Sigmoid colon (tissue), 4 donors: ENCODE results near the gene CCNQ.

Source experiments
- EP300 ChIP-seq, 4 donors: sonication (generic); formaldehyde crosslinking; IDR thresholded peaks; one replicate each; pipeline ENCODE4 v1.6.1; 2017; ENCODE audit warnings: antibody characterized with exemption in 4 of 4
- POLR2A ChIP-seq, 2 donors: fragments of 450-650 bp; IDR thresholded peaks; one replicate each; pipeline ENCODE4 v1.6.1; 2016; ENCODE audit warnings: antibody characterized with exemption in 2 of 2, mild to moderate bottlenecking in 2 of 2, moderate library complexity in 2 of 2
- POLR2AphosphoS5 ChIP-seq, 4 donors: sonication (generic); formaldehyde crosslinking; IDR thresholded peaks; one replicate each; pipeline ENCODE4 v1.6.1; 2017; ENCODE audit warnings: antibody characterized with exemption in 4 of 4
- TF ChIP-seq, protein P1 (sequence below), 4 experiments: fragments of 450-650 bp in 3 of 4; fragments of 200-600 bp in 1 of 4; IDR thresholded peaks; one replicate each; pipeline ENCODE4 v1.5.1; 2016 to 2019; ENCODE audit warnings: antibody characterized with exemption in 4 of 4, mild to moderate bottlenecking in 3 of 4, moderate library complexity in 2 of 4

DNA sequence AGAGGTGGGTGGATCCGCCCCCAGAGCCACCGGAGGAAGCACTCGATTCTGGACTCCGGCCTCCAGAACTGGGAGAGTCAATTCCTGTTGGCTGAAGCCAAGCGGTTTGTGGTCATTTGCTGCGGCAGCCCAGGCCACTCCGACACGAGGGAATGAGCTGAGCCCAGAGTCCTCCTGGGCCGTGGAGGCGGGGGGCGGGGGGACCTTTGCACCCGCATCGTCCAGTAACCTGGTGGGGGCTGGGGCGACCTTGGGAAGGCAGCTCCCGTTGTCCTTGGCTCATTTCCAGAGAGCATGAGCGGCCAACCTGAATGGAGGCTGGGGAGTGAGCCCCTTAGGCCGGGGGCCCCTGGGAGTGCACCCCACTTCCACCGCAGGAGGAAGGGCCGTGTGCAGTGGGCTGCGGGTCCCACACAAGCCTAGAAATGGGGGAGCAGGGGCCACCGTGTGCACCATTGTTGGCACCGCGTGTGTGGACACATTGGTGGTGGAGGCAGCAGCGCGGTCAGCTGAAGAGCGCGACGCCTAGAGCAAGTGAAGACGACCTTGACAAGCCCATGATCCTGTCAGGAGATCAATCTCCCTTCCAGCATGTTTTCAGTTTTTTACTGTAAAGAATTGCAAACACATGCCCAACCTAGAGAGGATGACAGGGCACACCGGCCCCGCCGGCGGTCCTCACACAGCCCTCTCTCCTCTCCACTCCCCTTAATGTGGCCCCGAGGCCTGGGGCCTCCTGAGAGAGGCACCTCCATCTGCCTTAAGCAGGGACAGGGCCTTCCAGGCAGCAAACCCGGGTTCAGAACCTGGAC lies 28.1 kb upstream of the CCNQ start:
- TF ChIP-seq, protein P1, sequence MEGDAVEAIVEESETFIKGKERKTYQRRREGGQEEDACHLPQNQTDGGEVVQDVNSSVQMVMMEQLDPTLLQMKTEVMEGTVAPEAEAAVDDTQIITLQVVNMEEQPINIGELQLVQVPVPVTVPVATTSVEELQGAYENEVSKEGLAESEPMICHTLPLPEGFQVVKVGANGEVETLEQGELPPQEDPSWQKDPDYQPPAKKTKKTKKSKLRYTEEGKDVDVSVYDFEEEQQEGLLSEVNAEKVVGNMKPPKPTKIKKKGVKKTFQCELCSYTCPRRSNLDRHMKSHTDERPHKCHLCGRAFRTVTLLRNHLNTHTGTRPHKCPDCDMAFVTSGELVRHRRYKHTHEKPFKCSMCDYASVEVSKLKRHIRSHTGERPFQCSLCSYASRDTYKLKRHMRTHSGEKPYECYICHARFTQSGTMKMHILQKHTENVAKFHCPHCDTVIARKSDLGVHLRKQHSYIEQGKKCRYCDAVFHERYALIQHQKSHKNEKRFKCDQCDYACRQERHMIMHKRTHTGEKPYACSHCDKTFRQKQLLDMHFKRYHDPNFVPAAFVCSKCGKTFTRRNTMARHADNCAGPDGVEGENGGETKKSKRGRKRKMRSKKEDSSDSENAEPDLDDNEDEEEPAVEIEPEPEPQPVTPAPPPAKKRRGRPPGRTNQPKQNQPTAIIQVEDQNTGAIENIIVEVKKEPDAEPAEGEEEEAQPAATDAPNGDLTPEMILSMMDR (IDR thresholded peaks at IDR 0.05): no peak
- TF ChIP-seq POLR2A (IDR thresholded peaks at IDR 0.05) (no peak), POLR2AphosphoS5 (IDR thresholded peaks at IDR 0.05) (no peak), EP300 (IDR thresholded peaks at IDR 0.05) (no peak)
